Pancreas (tissue), 10 donors: ENCODE results near the gene STAG2. TPM values are rescaled to one million over a fixed set of nuclear protein-coding genes. Genes with fewer than 3 reads are reported as not detected.

Source experiments
- ATAC-seq, 4 donors: fragments of 200-7000 bp; cut with Tn5 transposase; one replicate each; pipeline versions ENCODE4 v1.8.0 to v1.9.1; 2020; ENCODE audit warnings: mild to moderate bottlenecking in 4 of 4, moderate library complexity in 4 of 4
- DNase-seq, 6 donors: peaks; one replicate each; pipeline ENCODE4 v3.0.0-alpha.2; 2020
- FAIRE-seq: peaks from 2 replicates; lab custom pipeline; 2012; peaks lifted over from hg19 to GRCh38; lab: Jason Lieb, UNC
- H3K27ac ChIP-seq, 4 donors: fragments of 200-600 bp; sonication (generic); 1 replicate in 3 of 4; 2 replicates in 1 of 4; pipeline versions ENCODE4 v1.5.0 to v1.8.0; 2020
- H3K27me3 ChIP-seq, 4 donors: fragments of 200-600 bp; one replicate each; pipeline ENCODE4 v1.8.0; 2021
- H3K36me3 ChIP-seq, 3 donors: fragments of 200-600 bp; sonication (generic) in 1 of 3; one replicate each; pipeline versions ENCODE4 v1.5.0 to v1.8.0; 2020 to 2021
- H3K4me1 ChIP-seq, 3 donors: fragments of 200-600 bp; one replicate each; pipeline ENCODE4 v1.8.0; 2021
- H3K4me3 ChIP-seq, 4 donors: fragments of 200-600 bp; sonication (generic) in 2 of 4; one replicate each; pipeline versions ENCODE4 v1.5.0 to v1.8.0; 2020 to 2021
- H3K9me3 ChIP-seq, 4 donors: fragments of 200-600 bp; one replicate each; pipeline ENCODE4 v1.8.0; 2021
- WGBS, 2 donors: extraction: QIAGEN DNeasy Blood & Tissue Kit; methylation state at CpG; one replicate each; pipeline ENCODE4 v1.1.7; 2013; 5-methylcytosine and 5-hydroxymethylcytosine counted together
- intact Hi-C, 3 donors: fragments of 100-400 bp; cut with DNase I; formaldehyde crosslinking; loops; one replicate each; pipeline versions ENCODE4 v1.11.1 to v1.14.2; 2022
- polyA plus RNA-seq, 2 donors: library from polyadenylated mRNA; stranded (reverse); fragments of 200-250 nt; gene quantifications; one replicate each; pipeline ENCODE4 v1.2.3, GENCODE V29; 2013
- total RNA-seq, 6 donors: library from RNA; stranded (reverse); fragmentation: NEBNext Ultra II Directional in 4 of 6; extraction: Animal tissue kit (Norgen Biotek cat#: 25700) in 4 of 6; gene quantifications; one replicate each; pipeline versions ENCODE4 v1.2.1 to v1.2.4, GENCODE V29; 2021 to 2023
- TF ChIP-seq, protein P1 (sequence below), 4 donors: fragments of 200-600 bp; sonication (generic) in 3 of 4; IDR thresholded peaks; one replicate each; pipeline versions ENCODE4 v1.5.0 to v1.8.0; 2021; ENCODE audit warnings: antibody characterized with exemption in 4 of 4
- donor health status: healthy with polysubstance abuse.
- donor health status: DM: no; HTN: no; CAD: no; lungs with moderate emphysema.
- donor health status: DM: no; HTN: no; CAD: no.
- donor health status: control.
- donor health status: control.
- donor health status: Bipolar disorder and iron deficiency.
- donor health status: DM: yes; HTN: yes; CAD: no.
- donor health status: DM: no; HTN: no; CAD: no.
- donor health status: DM: no; HTN: no; CAD: no.
- donor health status: DM: yes; HTN: yes; CAD: no.

Gene STAG2
- total and polyA plus RNA-seq, 8 donors = 7.1 to 42.8 (median 28.3) TPM

DNA sequence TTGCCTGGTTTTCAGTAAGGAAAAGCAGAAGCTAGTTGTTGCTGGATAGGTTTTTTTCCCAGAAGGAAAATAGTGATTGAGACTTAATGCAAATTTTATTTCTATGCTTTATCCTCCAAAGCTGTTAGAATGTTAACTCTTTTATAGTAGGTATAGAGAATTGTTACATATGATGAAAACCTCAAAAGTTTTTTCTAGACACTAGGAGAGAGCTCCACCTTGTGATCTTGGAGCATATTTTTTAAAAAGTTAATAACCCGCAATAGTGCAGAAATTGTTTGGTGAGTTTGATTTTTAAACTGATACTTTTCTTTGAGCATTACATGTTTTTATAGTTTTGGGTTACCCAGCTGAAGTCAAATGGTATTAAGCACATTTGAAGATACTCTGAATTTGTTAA, 56.5 kb downstream of the STAG2 start:
- DNase-seq (no peak), ATAC-seq (peak in 1 of 4 donors; percentile 22), FAIRE-seq (peak; percentile 94)
- H3K4me1 ChIP-seq = no peaks in the 10 kb centered on the region
- intact Hi-C loops = no loop called here
- H3K27ac ChIP-seq = no peak overlapping the region
- no peaks in the 10 kb centered on the region for H3K9me3 ChIP-seq
- H3K27me3 ChIP-seq = no peaks in the 10 kb centered on the region
- H3K36me3 ChIP-seq = no peaks in the 10 kb centered on the region
- no peak overlapping the region for H3K4me3 ChIP-seq
- WGBS, 2 donors = 33 to 69% methylated on average over 1 of the region's 1 CpG
- TF ChIP-seq, protein P1, sequence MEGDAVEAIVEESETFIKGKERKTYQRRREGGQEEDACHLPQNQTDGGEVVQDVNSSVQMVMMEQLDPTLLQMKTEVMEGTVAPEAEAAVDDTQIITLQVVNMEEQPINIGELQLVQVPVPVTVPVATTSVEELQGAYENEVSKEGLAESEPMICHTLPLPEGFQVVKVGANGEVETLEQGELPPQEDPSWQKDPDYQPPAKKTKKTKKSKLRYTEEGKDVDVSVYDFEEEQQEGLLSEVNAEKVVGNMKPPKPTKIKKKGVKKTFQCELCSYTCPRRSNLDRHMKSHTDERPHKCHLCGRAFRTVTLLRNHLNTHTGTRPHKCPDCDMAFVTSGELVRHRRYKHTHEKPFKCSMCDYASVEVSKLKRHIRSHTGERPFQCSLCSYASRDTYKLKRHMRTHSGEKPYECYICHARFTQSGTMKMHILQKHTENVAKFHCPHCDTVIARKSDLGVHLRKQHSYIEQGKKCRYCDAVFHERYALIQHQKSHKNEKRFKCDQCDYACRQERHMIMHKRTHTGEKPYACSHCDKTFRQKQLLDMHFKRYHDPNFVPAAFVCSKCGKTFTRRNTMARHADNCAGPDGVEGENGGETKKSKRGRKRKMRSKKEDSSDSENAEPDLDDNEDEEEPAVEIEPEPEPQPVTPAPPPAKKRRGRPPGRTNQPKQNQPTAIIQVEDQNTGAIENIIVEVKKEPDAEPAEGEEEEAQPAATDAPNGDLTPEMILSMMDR (IDR thresholded peaks at IDR 0.05) = no peak

GRCh38 chrX:124023838-124024238, 62.3 kb downstream of the STAG2 start:
- Histone ChIP-seq H3K36me3 (no peaks in the 10 kb centered on the region), H3K9me3 (no peaks in the 10 kb centered on the region), H3K27me3 (no peaks in the 10 kb centered on the region), H3K4me3 (no peak overlapping the region), H3K27ac (no peak overlapping the region), H3K4me1 (no peaks in the 10 kb centered on the region)
- ATAC-seq (no peak), DNase-seq (no peak), FAIRE-seq (peak; percentile 75)
- TF ChIP-seq, protein P1 (IDR thresholded peaks at IDR 0.05) = no peak
- 53 to 78% methylated on average over 3 of the region's 3 CpGs for WGBS, 2 donors
- intact Hi-C loops = no loop called here

DNA sequence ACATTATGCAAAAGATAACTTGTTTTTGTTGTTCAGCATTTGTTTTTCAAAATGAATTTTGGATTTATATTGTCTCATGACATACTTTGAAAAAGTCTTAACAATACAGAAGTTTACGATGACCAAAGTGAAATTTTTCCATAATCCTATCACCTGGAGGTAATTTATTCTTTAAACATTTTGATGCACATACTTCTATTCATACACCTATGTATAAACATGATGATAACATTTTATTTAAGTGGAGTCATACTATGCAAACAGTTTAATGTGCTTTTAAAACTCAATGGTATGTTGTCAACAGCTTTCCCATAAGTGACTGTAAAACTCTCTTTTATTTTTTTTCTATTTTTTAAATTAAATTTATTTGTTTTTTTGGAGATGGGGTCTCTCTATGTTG, 65.0 kb downstream of the STAG2 start:
- Histone ChIP-seq H3K27me3 (no peaks in the 10 kb centered on the region), H3K9me3 (no peaks in the 10 kb centered on the region), H3K36me3 (no peaks in the 10 kb centered on the region), H3K27ac (no peak overlapping the region), H3K4me3 (no peak overlapping the region), H3K4me1 (no peaks in the 10 kb centered on the region)
- TF ChIP-seq, protein P1 (IDR thresholded peaks at IDR 0.05) = no peak
- ATAC-seq (no peak), FAIRE-seq (peak; percentile 92), DNase-seq (no peak)
- intact Hi-C loops = no loop called here
- WGBS, 2 donors = 98 to 100% methylated on average over 1 of the region's 1 CpG

DNA sequence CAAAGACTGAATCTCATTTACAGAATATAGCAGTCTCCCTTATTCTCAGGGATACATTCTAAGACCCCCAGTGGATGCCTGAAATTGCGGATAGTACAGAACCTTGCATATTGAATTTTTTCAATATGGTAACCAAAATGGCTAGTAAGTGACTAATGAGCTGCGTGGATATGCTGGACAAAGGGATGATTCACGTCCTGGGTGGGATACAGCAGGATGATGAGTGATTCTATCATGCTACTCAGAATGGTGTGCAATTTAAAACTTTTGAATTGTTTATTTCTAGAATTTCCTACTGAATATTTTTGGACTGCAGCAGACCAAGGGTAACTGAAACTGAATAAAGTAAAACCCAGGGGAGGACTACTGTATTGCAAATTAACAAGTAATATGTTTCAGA, 66.7 kb downstream of the STAG2 start:
- no peaks in the 10 kb centered on the region for H3K4me1 ChIP-seq
- no peak overlapping the region for H3K27ac ChIP-seq
- TF ChIP-seq, protein P1 (IDR thresholded peaks at IDR 0.05) = no peak
- DNase-seq (no peak), FAIRE-seq (no peak), ATAC-seq (no peak)
- WGBS, 2 donors = 71 to 95% methylated on average over 3 of the region's 3 CpGs
- intact Hi-C loops = no loop called here
- H3K9me3 ChIP-seq = no peaks in the 10 kb centered on the region
- H3K4me3 ChIP-seq = no peak overlapping the region
- no peaks in the 10 kb centered on the region for H3K27me3 ChIP-seq
- no peaks in the 10 kb centered on the region for H3K36me3 ChIP-seq

GRCh38 chrX:124030520-124030919, 69.0 kb downstream of the STAG2 start:
- no peak for ATAC-seq

More at GRCh38 chrX:124030520-124030919, 69.0 kb downstream of the STAG2 start:
- Histone ChIP-seq H3K36me3 (no peaks in the 10 kb centered on the region), H3K27ac (no peak overlapping the region), H3K4me3 (no peak overlapping the region), H3K9me3 (no peaks in the 10 kb centered on the region), H3K4me1 (no peaks in the 10 kb centered on the region), H3K27me3 (no peaks in the 10 kb centered on the region)
- intact Hi-C loops = no loop called here
- TF ChIP-seq, protein P1 (IDR thresholded peaks at IDR 0.05) = no peak
- 93 to 97% methylated on average over 1 of the region's 1 CpG for WGBS, 2 donors
- DNase-seq = no peak
- no peak for FAIRE-seq
